Measurements from ENCODE around the gene SKI.
"Not testable (repeated sequence)": the region's sequence is repeated elsewhere in the genome, so short reads cannot be mapped to it uniquely, and the experiment has no call there.

Gene SKI

GRCh38 chr1:2288311-2288710 is 60.2 kb downstream of the SKI start:
- Histone ChIP-seq H3K9ac (ENCODE audit: low read depth, low read length) (no peak overlapping the region), H3K27me3 (ENCODE audit: insufficient read depth, low read length) (no peaks in the 10 kb centered on the region), H3K4me3 (ENCODE audit: low read length) (no peak overlapping the region), H3K27ac (ENCODE audit: low read depth, low read length) (no peak overlapping the region), H3K4me1 (ENCODE audit: insufficient read depth, low read length) (no peaks in the 10 kb centered on the region), H3K36me3 (ENCODE audit: insufficient read depth, low read length) (no peaks in the 10 kb centered on the region), H3K9me3 (ENCODE audit: insufficient read depth, low read depth, low read length) (no peaks in the 10 kb centered on the region)
- 92% methylated on average over 10 of the region's 10 CpGs for WGBS

GRCh38 chr1:2288816-2289536 is 60.9 kb downstream of the SKI start:
- WGBS: 90% methylated on average over 20 of the region's 20 CpGs
- no peaks in the 10 kb centered on the region for H3K4me1 ChIP-seq (ENCODE audit: insufficient read depth, low read length)
- no peak overlapping the region for H3K9ac ChIP-seq (ENCODE audit: low read depth, low read length)
- H3K9me3 ChIP-seq (ENCODE audit: insufficient read depth, low read depth, low read length): no peaks in the 10 kb centered on the region
- H3K27me3 ChIP-seq (ENCODE audit: insufficient read depth, low read length): no peaks in the 10 kb centered on the region
- no peaks in the 10 kb centered on the region for H3K36me3 ChIP-seq (ENCODE audit: insufficient read depth, low read length)
- H3K27ac ChIP-seq (ENCODE audit: low read depth, low read length): no peak overlapping the region
- no peak overlapping the region for H3K4me3 ChIP-seq (ENCODE audit: low read length)

GRCh38 chr1:2289607-2290006 is 61.5 kb downstream of the SKI start:
- Histone ChIP-seq H3K27me3 (ENCODE audit: insufficient read depth, low read length) (no peaks in the 10 kb centered on the region), H3K4me3 (ENCODE audit: low read length) (no peak overlapping the region), H3K9ac (ENCODE audit: low read depth, low read length) (no peak overlapping the region), H3K9me3 (ENCODE audit: insufficient read depth, low read depth, low read length) (no peaks in the 10 kb centered on the region), H3K27ac (ENCODE audit: low read depth, low read length) (no peak overlapping the region), H3K36me3 (ENCODE audit: insufficient read depth, low read length) (no peaks in the 10 kb centered on the region), H3K4me1 (ENCODE audit: insufficient read depth, low read length) (no peaks in the 10 kb centered on the region)
- 84% methylated on average over 9 of the region's 9 CpGs for WGBS

GRCh38 chr1:2290171-2290578 is 62.1 kb downstream of the SKI start:
- H3K36me3 ChIP-seq (ENCODE audit: insufficient read depth, low read length): no peaks in the 10 kb centered on the region
- H3K27me3 ChIP-seq (ENCODE audit: insufficient read depth, low read length): no peaks in the 10 kb centered on the region
- H3K4me1 ChIP-seq (ENCODE audit: insufficient read depth, low read length): no peaks in the 10 kb centered on the region
- 88% methylated on average over 7 of the region's 7 CpGs for WGBS
- H3K4me3 ChIP-seq (ENCODE audit: low read length): no peak overlapping the region
- no peaks in the 10 kb centered on the region for H3K9me3 ChIP-seq (ENCODE audit: insufficient read depth, low read depth, low read length)
- H3K27ac ChIP-seq (ENCODE audit: low read depth, low read length): no peak overlapping the region
- H3K9ac ChIP-seq (ENCODE audit: low read depth, low read length): no peak overlapping the region

- H3K4me3 ChIP-seq (ENCODE audit: low read length): no peak overlapping the region
- no peaks in the 10 kb centered on the region for H3K9me3 ChIP-seq (ENCODE audit: insufficient read depth, low read depth, low read length)
- no peaks in the 10 kb centered on the region for H3K27me3 ChIP-seq (ENCODE audit: insufficient read depth, low read length)
- H3K36me3 ChIP-seq (ENCODE audit: insufficient read depth, low read length): no peaks in the 10 kb centered on the region
- no peaks in the 10 kb centered on the region for H3K4me1 ChIP-seq (ENCODE audit: insufficient read depth, low read length)
- H3K27ac ChIP-seq (ENCODE audit: low read depth, low read length): no peak overlapping the region
- 87% methylated on average over 41 of the region's 41 CpGs for WGBS
- no peak overlapping the region for H3K9ac ChIP-seq (ENCODE audit: low read depth, low read length)
These were observed 62.7 kb downstream of the SKI start for GRCh38 chr1:2290595-2291510.

GRCh38 chr1:2291577-2291976 is 63.5 kb downstream of the SKI start:
- Histone ChIP-seq H3K27me3 (ENCODE audit: insufficient read depth, low read length) (no peaks in the 10 kb centered on the region), H3K4me1 (ENCODE audit: insufficient read depth, low read length) (no peaks in the 10 kb centered on the region), H3K27ac (ENCODE audit: low read depth, low read length) (no peak overlapping the region), H3K4me3 (ENCODE audit: low read length) (no peak overlapping the region), H3K9ac (ENCODE audit: low read depth, low read length) (no peak overlapping the region), H3K9me3 (ENCODE audit: insufficient read depth, low read depth, low read length) (no peaks in the 10 kb centered on the region), H3K36me3 (ENCODE audit: insufficient read depth, low read length) (no peaks in the 10 kb centered on the region)
- 95% methylated on average over 5 of the region's 5 CpGs for WGBS

- no peaks in the 10 kb centered on the region for H3K27me3 ChIP-seq (ENCODE audit: insufficient read depth, low read length)
- H3K36me3 ChIP-seq (ENCODE audit: insufficient read depth, low read length): no peaks in the 10 kb centered on the region
- no peaks in the 10 kb centered on the region for H3K4me1 ChIP-seq (ENCODE audit: insufficient read depth, low read length)
- H3K27ac ChIP-seq (ENCODE audit: low read depth, low read length): no peak overlapping the region
- no peak overlapping the region for H3K9ac ChIP-seq (ENCODE audit: low read depth, low read length)
- no peak overlapping the region for H3K4me3 ChIP-seq (ENCODE audit: low read length)
- H3K9me3 ChIP-seq (ENCODE audit: insufficient read depth, low read depth, low read length): no peaks in the 10 kb centered on the region
- WGBS: 95% methylated on average over 30 of the region's 30 CpGs
These were observed 64.8 kb downstream of the SKI start for GRCh38 chr1:2292725-2293450.

GRCh38 chr1:2294033-2294724 is 66.1 kb downstream of the SKI start:
- Histone ChIP-seq H3K4me3 (ENCODE audit: low read length) (no peak overlapping the region), H3K4me1 (ENCODE audit: insufficient read depth, low read length) (no peaks in the 10 kb centered on the region), H3K27ac (ENCODE audit: low read depth, low read length) (no peak overlapping the region), H3K36me3 (ENCODE audit: insufficient read depth, low read length) (no peaks in the 10 kb centered on the region), H3K27me3 (ENCODE audit: insufficient read depth, low read length) (no peaks in the 10 kb centered on the region), H3K9me3 (ENCODE audit: insufficient read depth, low read depth, low read length) (no peaks in the 10 kb centered on the region), H3K9ac (ENCODE audit: low read depth, low read length) (no peak overlapping the region)
- WGBS: 96% methylated on average over 23 of the region's 23 CpGs

- Histone ChIP-seq H3K36me3 (ENCODE audit: insufficient read depth, low read length) (no peaks in the 10 kb centered on the region), H3K27me3 (ENCODE audit: insufficient read depth, low read length) (no peaks in the 10 kb centered on the region), H3K4me3 (ENCODE audit: low read length) (no peak overlapping the region), H3K4me1 (ENCODE audit: insufficient read depth, low read length) (no peaks in the 10 kb centered on the region), H3K9me3 (ENCODE audit: insufficient read depth, low read depth, low read length) (no peaks in the 10 kb centered on the region), H3K9ac (ENCODE audit: low read depth, low read length) (no peak overlapping the region), H3K27ac (ENCODE audit: low read depth, low read length) (no peak overlapping the region)
- 95% methylated on average over 5 of the region's 5 CpGs for WGBS
These were observed 66.6 kb downstream of the SKI start for GRCh38 chr1:2294725-2295078.

GRCh38 chr1:2295526-2295925 is 67.4 kb downstream of the SKI start:
- Histone ChIP-seq H3K27me3 (ENCODE audit: insufficient read depth, low read length) (no peaks in the 10 kb centered on the region), H3K4me3 (ENCODE audit: low read length) (no peak overlapping the region), H3K9ac (ENCODE audit: low read depth, low read length) (no peak overlapping the region), H3K27ac (ENCODE audit: low read depth, low read length) (no peak overlapping the region), H3K4me1 (ENCODE audit: insufficient read depth, low read length) (no peaks in the 10 kb centered on the region), H3K36me3 (ENCODE audit: insufficient read depth, low read length) (no peaks in the 10 kb centered on the region), H3K9me3 (ENCODE audit: insufficient read depth, low read depth, low read length) (no peaks in the 10 kb centered on the region)
- WGBS: 96% methylated on average over 13 of the region's 13 CpGs

GRCh38 chr1:2296211-2296610 is 68.1 kb downstream of the SKI start:
- 93% methylated on average over 9 of the region's 9 CpGs for WGBS
- not testable (repeated sequence) for H3K36me3 ChIP-seq (ENCODE audit: insufficient read depth, low read length); H3K27ac ChIP-seq (ENCODE audit: low read depth, low read length); H3K27me3 ChIP-seq (ENCODE audit: insufficient read depth, low read length); H3K9me3 ChIP-seq (ENCODE audit: insufficient read depth, low read depth, low read length); H3K9ac ChIP-seq (ENCODE audit: low read depth, low read length); H3K4me3 ChIP-seq (ENCODE audit: low read length); H3K4me1 ChIP-seq (ENCODE audit: insufficient read depth, low read length)

All from HUES64 (cell line).